ENCODE data around the gene TMEM109. TPM values are rescaled to one million over a fixed set of nuclear protein-coding genes. Genes with fewer than 3 reads are reported as not detected.

TMEM109 gene
- total and polyA plus RNA-seq, 2 experiments from 2014 or later: 17.4 to 17.7 TPM

GRCh38 chr11:60924110-60924905 is 10.3 kb downstream of the TMEM109 start, which contains the start of gene TMEM132A:
Gene TMEM132A (plus strand): TSS chr11:60924460. CDS start chr11:60924634, 174 bp downstream.
- Histone ChIP-seq H3K9me2 (ENCODE audit: insufficient read depth) (no peaks in the 10 kb centered on the region), H4K20me1 (replicated peaks; ENCODE audit: insufficient read depth) (peaks cover 10% of the 10 kb centered on the region; the same call in 1 of the 2 replicates), H3K4me2 (peak within 1 kb of the TSS; percentile 90), H3F3A (replicated peaks; ENCODE audit: low read depth) (no peaks in the 10 kb centered on the region), H3K4me3 (peak within 1 kb of the TSS; percentile 91), H3K27me3 (ENCODE audit: insufficient read depth) (peaks cover 10% of the 10 kb centered on the region; the same call in 1 of the 2 replicates), H2AFZ (peak within 1 kb of the TSS; percentile 95), H3K36me3 (ENCODE audit: insufficient read depth) (no peaks in the 10 kb centered on the region), H3K79me2 (replicated peaks; ENCODE audit: insufficient read depth) (peaks cover 3% of the 10 kb centered on the region; the same call in 1 of the 2 replicates), H3K27ac (ENCODE audit: low read depth) (no peak within 1 kb of the TSS), H3K4me1 (ENCODE audit: insufficient read depth) (peaks cover 6% of the 10 kb centered on the region)
- Mint-ChIP-seq H3K36me3 (ENCODE audit: low read depth) (peaks cover 55% of the 10 kb centered on the region), H3K27ac (no peak within 1 kb of the TSS), H3K4me1 (peaks cover 25% of the 10 kb centered on the region), H3K9me3 (no peaks in the 10 kb centered on the region; the same call in 2 of the 3 replicates), H3K4me3 (peak within 1 kb of the TSS; percentile 91), H3K27me3 (ENCODE audit: insufficient read depth, low read depth, poor library complexity) (peaks cover 15% of the 10 kb centered on the region)
- no peak for TF ChIP-seq JUNB (IDR thresholded peaks at IDR 0.05; ENCODE audit: unreplicated experiment)
- TF ChIP-seq POLR2AphosphoS5 (IDR thresholded peaks at IDR 0.05; ENCODE audit: low read depth): no peak
- DNase-seq (ENCODE audit: low spot score): peak; percentile 93
- ATAC-seq: peak; percentile 85

- H3K36me3 Mint-ChIP-seq (ENCODE audit: low read depth): peaks cover 55% of the 10 kb centered on the region
Measured at GRCh38 chr11:60924906-60925853, 11.2 kb downstream of the TMEM109 start.

More at GRCh38 chr11:60924906-60925853, 11.2 kb downstream of the TMEM109 start:
- Histone ChIP-seq H3K4me3 (peak overlapping the region; percentile 91), H3K27ac (ENCODE audit: low read depth) (no peak overlapping the region), H2AFZ (peak overlapping the region; percentile 47; the same call in 1 of the 2 replicates), H3K27me3 (ENCODE audit: insufficient read depth) (peaks cover 10% of the 10 kb centered on the region; the same call in 1 of the 2 replicates), H3K79me2 (replicated peaks; ENCODE audit: insufficient read depth) (no peaks in the 10 kb centered on the region), H3F3A (replicated peaks; ENCODE audit: low read depth) (no peaks in the 10 kb centered on the region), H3K36me3 (ENCODE audit: insufficient read depth) (no peaks in the 10 kb centered on the region), H3K4me1 (ENCODE audit: insufficient read depth) (peaks cover 6% of the 10 kb centered on the region), H3K9me2 (ENCODE audit: insufficient read depth) (no peaks in the 10 kb centered on the region), H3K4me2 (peak overlapping the region; percentile 90), H4K20me1 (replicated peaks; ENCODE audit: insufficient read depth) (peaks cover 7% of the 10 kb centered on the region; the same call in 1 of the 2 replicates)
- TF ChIP-seq JUNB (IDR thresholded peaks at IDR 0.05; ENCODE audit: unreplicated experiment): no peak
- TF ChIP-seq, protein P1, sequence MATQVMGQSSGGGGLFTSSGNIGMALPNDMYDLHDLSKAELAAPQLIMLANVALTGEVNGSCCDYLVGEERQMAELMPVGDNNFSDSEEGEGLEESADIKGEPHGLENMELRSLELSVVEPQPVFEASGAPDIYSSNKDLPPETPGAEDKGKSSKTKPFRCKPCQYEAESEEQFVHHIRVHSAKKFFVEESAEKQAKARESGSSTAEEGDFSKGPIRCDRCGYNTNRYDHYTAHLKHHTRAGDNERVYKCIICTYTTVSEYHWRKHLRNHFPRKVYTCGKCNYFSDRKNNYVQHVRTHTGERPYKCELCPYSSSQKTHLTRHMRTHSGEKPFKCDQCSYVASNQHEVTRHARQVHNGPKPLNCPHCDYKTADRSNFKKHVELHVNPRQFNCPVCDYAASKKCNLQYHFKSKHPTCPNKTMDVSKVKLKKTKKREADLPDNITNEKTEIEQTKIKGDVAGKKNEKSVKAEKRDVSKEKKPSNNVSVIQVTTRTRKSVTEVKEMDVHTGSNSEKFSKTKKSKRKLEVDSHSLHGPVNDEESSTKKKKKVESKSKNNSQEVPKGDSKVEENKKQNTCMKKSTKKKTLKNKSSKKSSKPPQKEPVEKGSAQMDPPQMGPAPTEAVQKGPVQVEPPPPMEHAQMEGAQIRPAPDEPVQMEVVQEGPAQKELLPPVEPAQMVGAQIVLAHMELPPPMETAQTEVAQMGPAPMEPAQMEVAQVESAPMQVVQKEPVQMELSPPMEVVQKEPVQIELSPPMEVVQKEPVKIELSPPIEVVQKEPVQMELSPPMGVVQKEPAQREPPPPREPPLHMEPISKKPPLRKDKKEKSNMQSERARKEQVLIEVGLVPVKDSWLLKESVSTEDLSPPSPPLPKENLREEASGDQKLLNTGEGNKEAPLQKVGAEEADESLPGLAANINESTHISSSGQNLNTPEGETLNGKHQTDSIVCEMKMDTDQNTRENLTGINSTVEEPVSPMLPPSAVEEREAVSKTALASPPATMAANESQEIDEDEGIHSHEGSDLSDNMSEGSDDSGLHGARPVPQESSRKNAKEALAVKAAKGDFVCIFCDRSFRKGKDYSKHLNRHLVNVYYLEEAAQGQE (IDR thresholded peaks at IDR 0.05; ENCODE audit: unreplicated experiment): no peak
- no peak for TF ChIP-seq CREB1 (CRISPR knock-in tag; IDR thresholded peaks at IDR 0.05; ENCODE audit: low read depth)
- DNase-seq (ENCODE audit: low spot score) (peak; percentile 51), ATAC-seq (peak; percentile 29)
- H3K9me3 Mint-ChIP-seq: no peaks in the 10 kb centered on the region; the same call in 2 of the 3 replicates
- peaks cover 15% of the 10 kb centered on the region for H3K27me3 Mint-ChIP-seq (ENCODE audit: insufficient read depth, low read depth, poor library complexity)
- H3K4me3 Mint-ChIP-seq: peak overlapping the region; percentile 91
- H3K4me1 Mint-ChIP-seq: peaks cover 20% of the 10 kb centered on the region
- no peak overlapping the region for H3K27ac Mint-ChIP-seq

Measured in GM23338 (cell line).